PC-3 (cell line): ENCODE results near the gene HMOX1.

Experiments used
- EZH2phosphoT487 ChIP-seq: fragments of 300-600 bp; sonication (generic); IDR thresholded peaks from 2 replicates; pipeline ENCODE4 v1.6.1; 2018; ENCODE audit warnings: mild to moderate bottlenecking, antibody characterized with exemption, low read length, borderline replicate concordance
- TF ChIP-seq, protein P1 (sequence below): fragments of 300-600 bp; sonication (generic); conservative IDR thresholded peaks from 2 replicates; pipeline ENCODE4 v1.5.1; 2017; ENCODE audit warnings: antibody characterized with exemption, low read depth, mild to moderate bottlenecking, low read length

GRCh38 chr22:35441489-35442100, 60.7 kb downstream of the HMOX1 start:
- TF ChIP-seq, protein P1, sequence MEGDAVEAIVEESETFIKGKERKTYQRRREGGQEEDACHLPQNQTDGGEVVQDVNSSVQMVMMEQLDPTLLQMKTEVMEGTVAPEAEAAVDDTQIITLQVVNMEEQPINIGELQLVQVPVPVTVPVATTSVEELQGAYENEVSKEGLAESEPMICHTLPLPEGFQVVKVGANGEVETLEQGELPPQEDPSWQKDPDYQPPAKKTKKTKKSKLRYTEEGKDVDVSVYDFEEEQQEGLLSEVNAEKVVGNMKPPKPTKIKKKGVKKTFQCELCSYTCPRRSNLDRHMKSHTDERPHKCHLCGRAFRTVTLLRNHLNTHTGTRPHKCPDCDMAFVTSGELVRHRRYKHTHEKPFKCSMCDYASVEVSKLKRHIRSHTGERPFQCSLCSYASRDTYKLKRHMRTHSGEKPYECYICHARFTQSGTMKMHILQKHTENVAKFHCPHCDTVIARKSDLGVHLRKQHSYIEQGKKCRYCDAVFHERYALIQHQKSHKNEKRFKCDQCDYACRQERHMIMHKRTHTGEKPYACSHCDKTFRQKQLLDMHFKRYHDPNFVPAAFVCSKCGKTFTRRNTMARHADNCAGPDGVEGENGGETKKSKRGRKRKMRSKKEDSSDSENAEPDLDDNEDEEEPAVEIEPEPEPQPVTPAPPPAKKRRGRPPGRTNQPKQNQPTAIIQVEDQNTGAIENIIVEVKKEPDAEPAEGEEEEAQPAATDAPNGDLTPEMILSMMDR: no peak
- no peak for TF ChIP-seq EZH2phosphoT487
